Measurements from ENCODE around the gene FAM107B.

- TF ChIP-seq BHLHE40 (IDR thresholded peaks at IDR 0.05; ENCODE audit: low read depth, low read length), result no peak
- no peak for TF ChIP-seq MXI1 (IDR thresholded peaks at IDR 0.05; ENCODE audit: borderline replicate concordance, low read depth, low read length)
- TF ChIP-seq POLR2A (IDR thresholded peaks at IDR 0.05; ENCODE audit: low read depth, low read length), result no peak
- TF ChIP-seq CTCF (conservative IDR thresholded peaks at IDR 0.05; ENCODE audit: low read depth, low read length), result no peak
- no peak for TF ChIP-seq CEBPB (IDR thresholded peaks at IDR 0.05; ENCODE audit: low read depth, low read length)
- no peak for TF ChIP-seq SMC3 (IDR thresholded peaks at IDR 0.05; ENCODE audit: low read depth, low read length)
- TF ChIP-seq USF2 (IDR thresholded peaks at IDR 0.05; ENCODE audit: low read depth, low read length), result no peak
- TF ChIP-seq MAZ (IDR thresholded peaks at IDR 0.05; ENCODE audit: borderline replicate concordance, low read depth, low read length), result no peak
- no peak for TF ChIP-seq RFX5 (IDR thresholded peaks at IDR 0.05; ENCODE audit: low read depth, low read length)
Measured at GRCh38 chr10:14586901-14587300, 187.8 kb downstream of the FAM107B start.

Measured in IMR-90 (cell line).